Hematopoietic multipotent progenitor cell treated with erythropoietin and hydrocortisone succinate and interleukin-3 and kit ligand, for 4 days (in vitro differentiated cells): ENCODE data around the gene NREP.
A peak's percentile ranks its signal among the peaks of the same experiment; 100 is the strongest.

Experiments
- DNase-seq: peaks from one replicate; pipeline ENCODE4 v3.0.0-alpha.2; 2015

Gene NREP

DNA sequence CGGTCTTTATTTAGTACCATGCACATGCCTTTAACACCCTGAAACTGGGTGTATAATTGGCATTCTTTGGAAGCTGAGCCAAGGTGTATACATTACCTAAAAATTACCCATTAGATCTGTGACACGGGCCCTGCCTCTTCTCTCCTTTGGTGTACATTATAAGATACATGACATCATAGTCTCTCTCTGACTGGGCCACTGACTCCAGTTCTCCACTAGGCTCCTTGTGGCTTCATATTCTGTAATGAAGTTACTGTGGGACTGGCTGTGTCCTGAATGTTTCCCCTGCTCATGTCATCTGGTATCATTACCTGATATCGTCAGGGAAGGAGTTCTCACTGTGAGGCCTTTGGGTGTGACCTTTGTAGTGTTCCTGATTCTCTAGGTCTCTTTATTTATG lies 65.5 kb downstream of the NREP start:
- DNase-seq, result no peak

DNA sequence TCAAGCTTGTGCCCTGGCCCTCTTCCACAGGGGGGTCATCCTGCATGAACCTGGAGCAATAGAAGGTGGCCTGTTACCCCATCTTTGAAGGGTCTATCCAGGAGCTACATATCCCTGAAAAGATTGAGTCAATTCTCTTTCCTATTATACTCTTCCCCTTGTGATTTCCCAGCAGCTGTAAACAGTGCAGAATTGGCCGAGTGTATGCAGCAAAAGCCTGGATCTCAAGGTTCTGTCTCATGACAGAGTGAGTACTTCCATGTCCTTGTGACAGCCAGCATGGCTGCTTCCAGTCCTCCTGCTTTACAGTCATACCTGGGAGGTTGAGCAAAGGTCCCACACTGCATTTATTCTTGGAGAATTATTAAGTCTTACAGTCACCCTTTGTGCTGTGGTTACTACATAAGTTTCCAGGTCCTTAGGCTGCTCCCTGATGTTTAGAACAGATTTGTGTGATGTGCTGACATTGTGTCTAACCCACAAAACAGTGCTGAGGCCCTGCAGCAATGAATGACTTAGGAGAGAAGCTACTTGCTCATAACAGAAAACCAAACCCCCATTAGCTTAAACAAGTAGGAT lies 67.5 kb downstream of the NREP start:
- no peak for DNase-seq

GRCh38 chr5:111685969-111686368 lies 71.0 kb downstream of the NREP start:
- DNase-seq, result peak; percentile 35

DNA sequence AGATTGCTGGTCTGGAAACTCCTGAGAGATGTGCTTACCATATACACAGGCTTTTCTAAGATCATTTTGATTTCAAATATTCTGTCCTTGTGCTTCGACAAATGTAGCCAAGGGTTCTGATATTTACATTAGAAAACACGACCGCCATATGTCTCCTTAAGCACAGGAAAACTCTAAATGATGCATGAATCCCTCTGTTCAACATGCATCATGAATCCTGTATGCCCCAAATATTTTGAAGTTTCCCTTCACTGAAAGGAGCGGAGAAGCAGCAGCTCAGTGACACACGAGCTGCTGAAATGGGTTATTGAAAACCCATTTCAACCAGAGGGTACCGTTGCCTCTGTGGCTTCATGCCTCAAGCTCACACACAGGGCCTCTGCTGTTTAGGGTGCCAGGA lies 74.4 kb downstream of the NREP start:
- DNase-seq, result no peak

DNA sequence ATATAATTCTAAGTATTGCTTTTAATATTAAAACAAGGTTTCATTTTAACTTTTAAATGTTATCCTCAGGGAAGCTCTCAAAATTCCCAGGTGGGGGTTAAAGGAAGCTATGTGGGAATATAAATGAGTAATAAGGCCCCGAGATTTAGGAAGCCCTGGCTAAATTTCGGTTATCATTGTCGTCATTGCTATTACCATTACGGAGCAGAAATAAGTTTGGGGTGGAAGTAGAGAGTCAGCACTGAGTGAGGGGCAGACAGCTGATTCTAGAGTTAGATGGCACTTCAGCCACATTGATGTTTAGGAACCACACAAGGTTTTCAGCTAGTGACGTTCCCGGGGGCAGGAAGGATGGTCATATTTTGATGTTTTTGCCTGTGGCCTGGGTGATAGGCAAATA lies 74.9 kb downstream of the NREP start:
- DNase-seq, result no peak

DNA sequence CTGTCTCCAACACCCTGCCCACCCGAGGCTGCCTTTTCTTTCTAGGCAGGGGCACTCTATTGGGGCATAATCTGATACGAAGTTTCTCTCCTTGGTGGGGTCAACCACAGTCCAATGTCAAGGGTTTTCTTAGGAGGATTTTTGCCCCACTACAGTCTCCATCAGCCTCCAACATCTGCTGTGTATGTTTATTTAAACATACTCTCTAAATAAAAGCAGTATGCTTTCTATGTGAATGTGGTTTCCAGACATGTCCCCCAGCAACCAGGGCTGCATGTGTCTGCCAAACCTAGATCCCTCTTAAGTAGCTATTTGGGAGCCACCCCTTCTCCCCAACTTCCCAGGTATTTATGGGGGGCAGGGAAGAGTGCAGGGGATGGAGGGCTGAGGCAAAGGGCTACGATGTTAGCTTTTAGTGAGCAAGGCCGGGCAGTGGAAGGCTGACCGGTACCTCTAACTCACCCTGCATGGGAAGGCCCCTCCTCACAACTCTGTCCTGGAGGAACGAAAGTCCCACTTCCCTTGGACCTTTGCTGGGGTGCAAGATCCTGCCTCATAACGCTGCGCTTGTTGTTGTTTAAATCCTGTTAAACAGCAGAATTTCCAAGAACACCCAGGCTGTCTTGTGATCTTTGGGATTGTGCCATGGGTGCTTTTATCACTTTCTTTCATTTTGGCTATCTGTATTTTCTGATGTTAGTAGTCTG lies 75.4 kb downstream of the NREP start:
- no peak for DNase-seq

DNA sequence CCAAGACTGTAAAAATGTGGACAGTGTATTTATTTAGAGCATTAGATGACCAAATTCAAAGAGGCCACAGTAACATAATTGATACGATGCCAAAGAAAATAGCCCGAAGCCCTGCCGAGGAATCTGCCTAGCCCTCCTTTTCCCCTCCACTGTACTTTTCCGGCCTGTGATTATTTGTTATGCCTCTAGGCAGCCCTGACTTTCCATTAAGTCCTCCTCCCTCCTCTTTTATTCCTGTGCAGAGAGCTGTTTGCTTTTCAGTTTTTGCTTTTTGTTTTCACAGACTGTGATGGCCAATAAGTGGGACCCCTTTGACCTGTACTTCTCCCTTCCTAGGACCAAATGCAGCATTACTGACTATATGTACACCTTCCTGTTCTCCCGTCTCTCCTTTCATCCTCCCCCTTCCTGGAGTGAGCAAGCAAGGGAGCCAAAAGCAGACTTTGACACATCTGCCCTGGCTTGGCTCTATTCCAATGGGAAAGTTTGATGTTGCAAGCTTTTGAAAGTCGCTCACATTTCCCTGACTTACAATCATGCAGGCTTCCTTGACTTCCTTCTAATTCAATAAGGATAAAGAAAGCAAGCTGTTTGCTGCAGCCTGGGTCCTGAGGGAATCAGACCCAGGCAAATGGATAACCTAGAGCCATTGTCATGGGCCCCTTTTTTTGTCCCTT lies 76.1 kb downstream of the NREP start:
- no peak for DNase-seq

- no peak for DNase-seq
Measured at GRCh38 chr5:111679611-111680010, 77.4 kb downstream of the NREP start.
